HFFc6 (cell line): Measurements from ENCODE around the gene NT5M. TPM values are rescaled to one million over a fixed set of nuclear protein-coding genes. Genes with fewer than 3 reads are reported as not detected.
A peak's percentile ranks its signal among the peaks of the same experiment; 100 is the strongest.

Source experiments
- DNase-seq: peaks from one replicate; pipeline ENCODE4 v3.0.0-alpha.2; 2018
- H3K27ac Mint-ChIP-seq: 2 replicates; pipeline ENCODE4 v1.8.0; 2020; ENCODE audit warnings: mild to moderate bottlenecking, mixed read lengths
- H3K27me3 Mint-ChIP-seq: 2 replicates; pipeline ENCODE4 v1.8.0; 2021; ENCODE audit warnings: mild to moderate bottlenecking, moderate library complexity, mixed read lengths; ENCODE audit not compliant: insufficient read depth
- H3K36me3 Mint-ChIP-seq: 2 replicates; pipeline ENCODE4 v1.8.0; 2021; ENCODE audit warnings: low read depth, mixed read lengths
- H3K4me1 Mint-ChIP-seq: 2 replicates; pipeline ENCODE4 v1.8.0; 2020; ENCODE audit warnings: low read depth, mixed read lengths
- H3K4me3 Mint-ChIP-seq: 2 replicates; pipeline ENCODE4 v1.8.0; 2020; ENCODE audit warnings: mild to moderate bottlenecking, moderate library complexity, mixed read lengths
- H3K9me3 Mint-ChIP-seq: 2 replicates; pipeline ENCODE4 v1.8.0; 2020; ENCODE audit warnings: mild to moderate bottlenecking, mixed read lengths
- total RNA-seq, 6 experiments: library from RNA; stranded (reverse); fragmentation: NEBNext Ultra II Directional; extraction: Animal tissue kit (Norgen Biotek cat#: 25700); gene quantifications; 2 replicates in 1 of 6; 3 replicates in 5 of 6; pipeline ENCODE4 v1.2.3, GENCODE V29; 2021
- TF ChIP-seq, protein P1 (sequence below): fragments of 200-600 bp; sonication (generic); IDR thresholded peaks from 2 replicates; pipeline ENCODE4 v1.5.0; 2021; ENCODE audit warnings: antibody characterized with exemption, mild to moderate bottlenecking

The NT5M gene
- total RNA-seq, 6 experiments from 2014 or later: 0.20 to 0.83 (median 0.60) TPM

GRCh38 chr17:17367931-17368330 lies 64.8 kb downstream of the NT5M start:
- DNase-seq: no peak
- TF ChIP-seq, protein P1, sequence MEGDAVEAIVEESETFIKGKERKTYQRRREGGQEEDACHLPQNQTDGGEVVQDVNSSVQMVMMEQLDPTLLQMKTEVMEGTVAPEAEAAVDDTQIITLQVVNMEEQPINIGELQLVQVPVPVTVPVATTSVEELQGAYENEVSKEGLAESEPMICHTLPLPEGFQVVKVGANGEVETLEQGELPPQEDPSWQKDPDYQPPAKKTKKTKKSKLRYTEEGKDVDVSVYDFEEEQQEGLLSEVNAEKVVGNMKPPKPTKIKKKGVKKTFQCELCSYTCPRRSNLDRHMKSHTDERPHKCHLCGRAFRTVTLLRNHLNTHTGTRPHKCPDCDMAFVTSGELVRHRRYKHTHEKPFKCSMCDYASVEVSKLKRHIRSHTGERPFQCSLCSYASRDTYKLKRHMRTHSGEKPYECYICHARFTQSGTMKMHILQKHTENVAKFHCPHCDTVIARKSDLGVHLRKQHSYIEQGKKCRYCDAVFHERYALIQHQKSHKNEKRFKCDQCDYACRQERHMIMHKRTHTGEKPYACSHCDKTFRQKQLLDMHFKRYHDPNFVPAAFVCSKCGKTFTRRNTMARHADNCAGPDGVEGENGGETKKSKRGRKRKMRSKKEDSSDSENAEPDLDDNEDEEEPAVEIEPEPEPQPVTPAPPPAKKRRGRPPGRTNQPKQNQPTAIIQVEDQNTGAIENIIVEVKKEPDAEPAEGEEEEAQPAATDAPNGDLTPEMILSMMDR: no peak
- H3K4me1 Mint-ChIP-seq: peaks cover 5% of the 10 kb centered on the region; the same call in 1 of the 2 replicates
- H3K27ac Mint-ChIP-seq: no peak overlapping the region
- H3K36me3 Mint-ChIP-seq: peaks cover 12% of the 10 kb centered on the region
- no peak overlapping the region for H3K4me3 Mint-ChIP-seq
- peaks cover 8% of the 10 kb centered on the region; the same call in 1 of the 2 replicates for H3K9me3 Mint-ChIP-seq
- H3K27me3 Mint-ChIP-seq: peaks cover 48% of the 10 kb centered on the region

DNA sequence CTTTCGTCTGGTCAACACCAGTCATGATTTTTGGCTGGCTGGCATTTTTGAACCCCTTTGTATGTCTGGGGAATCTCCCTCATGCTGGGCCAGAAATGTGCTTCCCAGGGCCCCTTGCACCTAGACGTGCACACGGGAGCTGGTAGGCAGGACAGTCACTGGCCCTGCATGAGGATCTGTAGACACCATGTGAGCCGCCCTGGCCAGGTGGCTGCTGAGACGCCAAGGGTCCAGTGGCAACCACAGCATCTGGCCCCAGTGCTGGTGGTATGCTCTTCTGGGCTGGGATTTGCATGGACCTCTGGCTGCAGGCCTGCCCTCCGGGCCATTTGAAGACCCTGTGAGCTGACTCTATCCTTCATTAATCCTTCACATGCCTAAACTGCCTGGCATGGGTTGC lies 67.5 kb downstream of the NT5M start:
- Mint-ChIP-seq H3K27ac (no peak overlapping the region), H3K36me3 (peaks cover 10% of the 10 kb centered on the region), H3K27me3 (peaks cover 41% of the 10 kb centered on the region), H3K4me3 (no peak overlapping the region), H3K4me1 (peaks cover 7% of the 10 kb centered on the region), H3K9me3 (peaks cover 6% of the 10 kb centered on the region; the same call in 1 of the 2 replicates)
- no peak for DNase-seq
- TF ChIP-seq, protein P1: no peak

DNA sequence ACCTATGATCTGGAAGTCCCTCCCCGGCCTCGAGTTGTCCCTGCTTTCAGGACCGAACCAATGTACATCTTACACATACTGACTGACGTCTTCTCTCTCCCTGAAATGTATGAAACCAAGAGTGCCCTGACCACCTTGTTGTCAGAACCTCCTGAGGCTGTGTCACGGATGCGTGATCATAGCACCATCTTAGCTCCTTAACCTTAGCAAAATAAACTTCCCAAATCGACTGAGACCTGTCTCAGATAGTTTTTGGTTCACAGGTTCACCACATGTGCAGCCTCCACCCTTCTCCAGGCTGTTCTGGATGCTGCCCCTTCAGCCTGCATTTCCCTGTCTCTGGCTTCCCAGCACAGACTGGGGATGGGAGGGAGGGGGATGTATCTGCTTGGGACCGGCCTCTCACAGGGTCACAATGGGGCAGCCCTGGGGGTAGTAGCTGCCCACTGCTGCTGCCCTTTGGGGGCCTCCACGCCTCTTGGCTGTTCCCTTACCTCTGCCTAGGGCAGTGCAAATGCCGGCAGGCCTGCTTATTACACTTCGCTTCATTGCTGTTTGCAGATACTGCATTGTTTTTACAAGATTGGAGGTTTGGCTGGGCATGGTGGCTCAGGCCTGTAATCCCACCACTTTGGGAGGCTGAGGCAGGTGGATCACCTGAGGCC lies 69.8 kb downstream of the NT5M start:
- H3K27ac Mint-ChIP-seq: no peak overlapping the region
- no peaks in the 10 kb centered on the region for H3K36me3 Mint-ChIP-seq
- peaks cover 23% of the 10 kb centered on the region for H3K4me1 Mint-ChIP-seq
- TF ChIP-seq, protein P1: no peak
- H3K4me3 Mint-ChIP-seq: no peak overlapping the region
- peaks cover 30% of the 10 kb centered on the region for H3K27me3 Mint-ChIP-seq
- no peaks in the 10 kb centered on the region for H3K9me3 Mint-ChIP-seq
- DNase-seq: no peak

- peaks cover 18% of the 10 kb centered on the region for H3K4me1 Mint-ChIP-seq
- peaks cover 39% of the 10 kb centered on the region for H3K27me3 Mint-ChIP-seq
- H3K36me3 Mint-ChIP-seq: no peaks in the 10 kb centered on the region
- peak; percentile 45 for DNase-seq
- no peaks in the 10 kb centered on the region for H3K9me3 Mint-ChIP-seq
- H3K4me3 Mint-ChIP-seq: no peak overlapping the region
- TF ChIP-seq, protein P1: no peak
- peak overlapping the region; percentile 52; the same call in 1 of the 2 replicates for H3K27ac Mint-ChIP-seq
Measured at GRCh38 chr17:17375841-17376240, 72.7 kb downstream of the NT5M start.

- DNase-seq: peak; percentile 42
- H3K36me3 Mint-ChIP-seq: no peaks in the 10 kb centered on the region
- TF ChIP-seq, protein P1: no peak
- no peak overlapping the region for H3K4me3 Mint-ChIP-seq
- H3K27me3 Mint-ChIP-seq: peaks cover 38% of the 10 kb centered on the region
- 0 out of 2 replicates have a peak overlapping the region, but pooled peaks have one; percentile 52 for H3K27ac Mint-ChIP-seq
- H3K9me3 Mint-ChIP-seq: no peaks in the 10 kb centered on the region
- H3K4me1 Mint-ChIP-seq: peaks cover 18% of the 10 kb centered on the region
Measured at GRCh38 chr17:17376362-17376761, 73.2 kb downstream of the NT5M start.
